ENCODE measurements around the gene SLC35E1.
"Not testable (repeated sequence)": the region's sequence is repeated elsewhere in the genome, so short reads cannot be mapped to it uniquely, and the experiment has no call there.

The SLC35E1 gene

GRCh38 chr19:16544473-16545231 is 27.6 kb downstream of the SLC35E1 start:
- no peak for DNase-seq (ENCODE audit: low read depth in 2 of 2)

- not testable (repeated sequence) for DNase-seq (ENCODE audit: low read depth in 2 of 2)
Measured at GRCh38 chr19:16543734-16544133, 28.5 kb downstream of the SLC35E1 start.

GRCh38 chr19:16542910-16543472 is 29.2 kb downstream of the SLC35E1 start:
- no peak for DNase-seq (ENCODE audit: low read depth in 2 of 2)

- peak; percentile 82 to 84 for DNase-seq (ENCODE audit: low read depth in 2 of 2)
Measured at GRCh38 chr19:16542045-16542909, 29.9 kb downstream of the SLC35E1 start, which contains the start of gene CHERP. Gene CHERP (minus strand): TSS chr19:16542437. CDS start chr19:16542378, 59 bp downstream.

GRCh38 chr19:16541526-16542044 is 30.6 kb downstream of the SLC35E1 start:
- DNase-seq (ENCODE audit: low read depth in 2 of 2), result no peak

- no peak for DNase-seq (ENCODE audit: low read depth in 2 of 2)
Measured at GRCh38 chr19:16540948-16541347, 31.3 kb downstream of the SLC35E1 start.

- DNase-seq (ENCODE audit: low read depth in 2 of 2), result no peak
Measured at GRCh38 chr19:16537111-16537510, 35.1 kb downstream of the SLC35E1 start.

GRCh38 chr19:16536130-16536529 is 36.1 kb downstream of the SLC35E1 start:
- no peak for DNase-seq (ENCODE audit: low read depth in 2 of 2)

- no peak for DNase-seq (ENCODE audit: low read depth in 2 of 2)
Measured at GRCh38 chr19:16535381-16535780, 36.8 kb downstream of the SLC35E1 start.

- no peak for DNase-seq (ENCODE audit: low read depth in 2 of 2)
Measured at GRCh38 chr19:16532440-16533234, 39.6 kb downstream of the SLC35E1 start.

- no peak for DNase-seq (ENCODE audit: low read depth in 2 of 2)
Measured at GRCh38 chr19:16531380-16531669, 40.9 kb downstream of the SLC35E1 start.

GRCh38 chr19:16530540-16531379 is 41.5 kb downstream of the SLC35E1 start:
- no peak for DNase-seq (ENCODE audit: low read depth in 2 of 2)

GRCh38 chr19:16529466-16530144 is 42.6 kb downstream of the SLC35E1 start:
- DNase-seq (ENCODE audit: low read depth in 2 of 2), result no peak

- peak in 1 of 2 donors; percentile 15 for DNase-seq (ENCODE audit: low read depth in 2 of 2)
Measured at GRCh38 chr19:16527971-16528521, 44.2 kb downstream of the SLC35E1 start.

GRCh38 chr19:16527334-16527935 is 44.8 kb downstream of the SLC35E1 start:
- DNase-seq (ENCODE audit: low read depth in 2 of 2), result no peak

- no peak for DNase-seq (ENCODE audit: low read depth in 2 of 2)
Measured at GRCh38 chr19:16525751-16526481, 46.3 kb downstream of the SLC35E1 start.

GRCh38 chr19:16524991-16525734 is 47.1 kb downstream of the SLC35E1 start:
- no peak for DNase-seq (ENCODE audit: low read depth in 2 of 2)
